ENCODE measurements around the gene FBXO17. TPM values are rescaled to one million over a fixed set of nuclear protein-coding genes. Genes with fewer than 3 reads are reported as not detected.
"Not testable (repeated sequence)": the region's sequence is repeated elsewhere in the genome, so short reads cannot be mapped to it uniquely, and the experiment has no call there.

Gene FBXO17
- total RNA-seq, 2 experiments from 2014 or later = not detected

- ChIA-PET CTCF (interaction anchor here (0.7 to 4.8 kb wide), 9 partner anchors 8 to 106 kb away, joined by 3 to 23 read pairs (median 3); partner anchors contain the start of genes MRPS12 and SARS2), POLR2A (no interaction called here)
- intact Hi-C loops (cut with micrococcal nuclease) = loop anchor here (5.0 to 10.0 kb wide), 3 partner anchors 55 to 550 kb away; partner anchors contain the start of genes FBXO27, PAK4 and RASGRP4
- Mint-ChIP-seq H3K36me3 (peaks cover 3% of the 10 kb centered on the region), H3K4me3 (no peak overlapping the region), H3K27me3 (peaks cover 30% of the 10 kb centered on the region), H3K27ac (no peak overlapping the region), H3K9me3 (peaks cover 8% of the 10 kb centered on the region), H3K4me1 (ENCODE audit: low read depth) (peaks cover 24% of the 10 kb centered on the region)
- peak; percentile 91 for DNase-seq
These were observed 2.1 kb upstream of the FBXO17 start for GRCh38 chr19:38977445-38978325.

GRCh38 chr19:38975861-38976271, 324 bp upstream of the FBXO17 start:
- H3K9me3 Mint-ChIP-seq = peaks cover 8% of the 10 kb centered on the region
- H3K36me3 Mint-ChIP-seq = peaks cover 3% of the 10 kb centered on the region
- H3K4me1 Mint-ChIP-seq (ENCODE audit: low read depth) = peaks cover 24% of the 10 kb centered on the region
- H3K27me3 Mint-ChIP-seq = peaks cover 29% of the 10 kb centered on the region
- ChIA-PET CTCF (interaction anchor here (1.4 to 4.8 kb wide), 3 partner anchors 14 to 460 kb away, joined by 3 to 23 read pairs (median 4); no protein-coding TSS in a partner anchor), POLR2A (no interaction called here)
- no peak overlapping the region for H3K27ac Mint-ChIP-seq
- intact Hi-C loops (cut with micrococcal nuclease) = loop anchor here (5.0 to 10.0 kb wide), 3 partner anchors 56 to 549 kb away; partner anchors contain the start of genes FBXO27, PAK4 and RASGRP4
- H3K4me3 Mint-ChIP-seq = no peak overlapping the region
- DNase-seq = no peak

DNA sequence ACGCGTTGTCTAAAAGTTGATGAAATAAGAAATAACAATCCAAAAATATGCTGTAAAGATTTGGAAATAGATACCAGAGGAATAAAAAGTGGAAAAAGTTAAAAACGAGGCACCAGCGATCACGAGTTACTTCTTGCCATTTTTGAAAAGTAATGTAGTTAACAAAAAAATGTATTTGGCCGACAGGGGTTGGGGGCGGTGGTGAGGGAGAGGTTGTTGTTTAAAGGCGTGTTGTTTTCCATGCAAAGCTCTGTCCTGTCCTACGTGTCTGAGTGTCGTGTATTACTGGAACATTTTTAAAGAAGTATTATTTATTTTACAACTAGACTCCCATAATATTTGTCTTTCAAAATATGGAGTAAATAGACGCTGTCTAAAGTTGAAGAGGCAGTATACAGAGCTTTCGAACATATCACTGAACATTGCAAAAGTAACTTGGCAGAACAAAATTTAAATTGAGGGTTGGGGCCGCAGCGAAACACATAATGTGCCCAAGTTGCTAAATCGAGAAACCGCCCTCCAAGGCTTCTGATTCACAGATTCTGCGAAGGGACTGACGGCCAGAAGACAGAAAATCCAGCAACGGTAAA, 823 bp downstream of the FBXO17 start:
- H3K4me3 Mint-ChIP-seq = no peak overlapping the region
- H3K36me3 Mint-ChIP-seq = no peaks in the 10 kb centered on the region
- H3K4me1 Mint-ChIP-seq (ENCODE audit: low read depth) = peaks cover 24% of the 10 kb centered on the region
- peaks cover under 1% of the 10 kb centered on the region for H3K9me3 Mint-ChIP-seq
- no peak for DNase-seq
- no peak overlapping the region for H3K27ac Mint-ChIP-seq
- H3K27me3 Mint-ChIP-seq = peaks cover 25% of the 10 kb centered on the region
- ChIA-PET POLR2A (no interaction called here), CTCF (interaction anchor here (4.8 kb wide), 1 partner anchor 13 kb away, joined by 23 read pairs; no protein-coding TSS in a partner anchor)
- intact Hi-C loops (cut with micrococcal nuclease) = loop anchor here (5.0 to 10.0 kb wide), 3 partner anchors 58 to 547 kb away; partner anchors contain the start of genes FBXO27, PAK4 and RASGRP4

DNA sequence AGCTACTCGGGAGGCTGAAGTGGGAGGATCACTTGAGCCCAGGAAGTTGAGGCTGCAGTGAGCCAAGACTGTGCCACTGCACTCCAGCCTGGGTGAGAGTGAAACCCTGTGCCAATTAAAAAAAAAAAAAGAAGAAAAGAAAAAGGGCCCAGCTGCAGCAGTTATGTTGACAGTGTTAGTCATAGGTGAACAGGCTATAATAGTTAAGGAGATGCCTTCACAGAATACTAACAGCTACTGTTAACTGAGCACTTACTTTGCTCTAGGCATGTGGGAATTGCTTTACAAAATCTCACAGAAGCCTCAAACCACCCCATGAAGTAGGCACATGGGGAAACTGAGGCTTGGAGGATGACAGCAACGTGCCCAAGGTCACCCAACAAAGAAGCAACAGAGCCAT, 3.9 kb downstream of the FBXO17 start:
- no peak overlapping the region for H3K4me3 Mint-ChIP-seq
- H3K27me3 Mint-ChIP-seq = peaks cover 18% of the 10 kb centered on the region
- intact Hi-C loops (cut with micrococcal nuclease) = loop anchor here (10.0 kb wide), 1 partner anchor 153 kb away; the partner anchor contains the start of gene PAK4
- DNase-seq = no peak
- H3K9me3 Mint-ChIP-seq = no peaks in the 10 kb centered on the region
- H3K36me3 Mint-ChIP-seq = no peaks in the 10 kb centered on the region
- POLR2A ChIA-PET = no interaction called here
- peaks cover 9% of the 10 kb centered on the region for H3K4me1 Mint-ChIP-seq (ENCODE audit: low read depth)
- CTCF ChIA-PET = interaction anchor here (1.7 kb wide), 1 partner anchor 10 kb away, joined by 13 read pairs; no protein-coding TSS in a partner anchor
- no peak overlapping the region for H3K27ac Mint-ChIP-seq

GRCh38 chr19:38970664-38971532, 4.6 kb downstream of the FBXO17 start:
- H3K9me3 Mint-ChIP-seq = no peaks in the 10 kb centered on the region
- no peak overlapping the region for H3K27ac Mint-ChIP-seq
- peaks cover 10% of the 10 kb centered on the region for H3K27me3 Mint-ChIP-seq
- DNase-seq = no peak
- peaks cover 5% of the 10 kb centered on the region for H3K4me1 Mint-ChIP-seq (ENCODE audit: low read depth)
- ChIA-PET CTCF (interaction anchor here (1.7 kb wide), 1 partner anchor 9 kb away, joined by 13 read pairs; no protein-coding TSS in a partner anchor), POLR2A (no interaction called here)
- no peak overlapping the region for H3K4me3 Mint-ChIP-seq
- intact Hi-C loops (cut with micrococcal nuclease) = loop anchor here (10.0 kb wide), 1 partner anchor 154 kb away; the partner anchor contains the start of gene PAK4
- H3K36me3 Mint-ChIP-seq = no peaks in the 10 kb centered on the region

DNA sequence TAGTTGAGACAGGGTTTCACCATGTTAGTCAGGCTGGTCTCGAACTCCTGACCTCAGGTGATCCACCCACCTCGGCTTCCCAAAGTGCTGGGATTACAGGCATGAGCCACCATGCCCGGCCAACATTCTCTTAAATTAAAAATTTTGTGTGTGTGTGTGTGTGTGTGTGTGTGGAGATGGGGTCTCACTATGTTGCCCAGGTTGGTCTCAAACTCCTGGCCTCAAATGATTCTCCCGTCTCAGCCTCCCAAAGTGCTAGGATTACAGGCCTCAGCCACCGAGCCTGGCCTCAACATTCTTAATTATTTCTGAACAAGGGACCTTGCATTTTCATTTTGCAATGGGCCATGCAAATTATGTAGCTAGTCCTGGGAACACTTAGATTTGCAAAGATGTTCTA, 9.4 kb downstream of the FBXO17 start:
- POLR2A ChIA-PET; intact Hi-C loops (cut with micrococcal nuclease); DNase-seq; H3K4me3 Mint-ChIP-seq; H3K9me3 Mint-ChIP-seq; H3K27ac Mint-ChIP-seq; H3K4me1 Mint-ChIP-seq (ENCODE audit: low read depth); H3K27me3 Mint-ChIP-seq; H3K36me3 Mint-ChIP-seq: not testable (repeated sequence)
- CTCF ChIA-PET = interaction anchor here (0.9 kb wide), 1 partner anchor 85 kb away, joined by 3 read pairs; no protein-coding TSS in a partner anchor

DNA sequence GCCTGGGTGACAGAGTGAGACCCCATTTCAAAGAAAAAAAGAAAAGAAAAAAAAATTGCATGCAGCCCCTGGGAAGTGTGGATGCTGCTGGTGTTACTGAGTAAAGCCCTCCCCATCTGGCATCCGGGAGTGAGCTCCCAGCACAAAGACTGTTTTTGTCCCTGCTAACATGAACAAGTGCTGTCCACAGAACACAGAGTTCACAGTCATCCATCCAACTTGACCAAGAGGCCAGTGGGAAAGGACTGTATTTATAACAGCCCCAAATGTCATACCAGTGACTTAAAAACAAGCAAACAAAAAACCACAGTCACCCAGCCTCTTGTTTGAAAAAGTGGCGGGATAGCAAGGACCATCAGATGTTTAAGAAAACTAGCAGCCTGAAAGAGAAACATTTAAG, 10.8 kb downstream of the FBXO17 start:
- H3K27me3 Mint-ChIP-seq = peaks cover 3% of the 10 kb centered on the region
- no peak overlapping the region for H3K4me3 Mint-ChIP-seq
- no peak for DNase-seq
- no peaks in the 10 kb centered on the region for H3K36me3 Mint-ChIP-seq
- no peaks in the 10 kb centered on the region for H3K4me1 Mint-ChIP-seq (ENCODE audit: low read depth)
- no peak overlapping the region for H3K27ac Mint-ChIP-seq
- intact Hi-C loops (cut with micrococcal nuclease) = loop anchor here (5.0 kb wide), 1 partner anchor 73 kb away; no protein-coding TSS in a partner anchor
- H3K9me3 Mint-ChIP-seq = no peaks in the 10 kb centered on the region
- CTCF ChIA-PET = interaction anchor here (0.9 kb wide), 1 partner anchor 87 kb away, joined by 4 read pairs; no protein-coding TSS in a partner anchor
- POLR2A ChIA-PET = no interaction called here

GRCh38 chr19:38959618-38960017, 15.9 kb downstream of the FBXO17 start:
- H3K4me3 Mint-ChIP-seq = no peak overlapping the region
- no peak for DNase-seq
- no peaks in the 10 kb centered on the region for H3K4me1 Mint-ChIP-seq (ENCODE audit: low read depth)
- no peaks in the 10 kb centered on the region for H3K27me3 Mint-ChIP-seq
- no peaks in the 10 kb centered on the region for H3K36me3 Mint-ChIP-seq
- intact Hi-C loops (cut with micrococcal nuclease) = loop anchor here (5.0 kb wide), 1 partner anchor 78 kb away; no protein-coding TSS in a partner anchor
- ChIA-PET CTCF (interaction anchor here (0.6 to 1.3 kb wide), 6 partner anchors 9 to 117 kb away, joined by 3 to 4 read pairs (median 3); partner anchors contain the start of genes MRPS12 and SARS2), POLR2A (no interaction called here)
- H3K9me3 Mint-ChIP-seq = no peaks in the 10 kb centered on the region
- no peak overlapping the region for H3K27ac Mint-ChIP-seq

- intact Hi-C loops (cut with micrococcal nuclease) = no loop called here
- no peak for DNase-seq
- ChIA-PET CTCF (interaction anchor here (1.0 kb wide), 1 partner anchor 94 kb away, joined by 3 read pairs; no protein-coding TSS in a partner anchor), POLR2A (no interaction called here)
- Mint-ChIP-seq H3K36me3 (no peaks in the 10 kb centered on the region), H3K4me3 (no peak overlapping the region), H3K4me1 (ENCODE audit: low read depth) (no peaks in the 10 kb centered on the region), H3K27me3 (peaks cover 6% of the 10 kb centered on the region), H3K27ac (no peak overlapping the region), H3K9me3 (no peaks in the 10 kb centered on the region)
These were observed 17.2 kb downstream of the FBXO17 start for GRCh38 chr19:38958301-38958700.

- Mint-ChIP-seq H3K4me1 (ENCODE audit: low read depth) (peaks cover 5% of the 10 kb centered on the region), H3K27ac (no peak overlapping the region), H3K4me3 (no peak overlapping the region), H3K36me3 (no peaks in the 10 kb centered on the region), H3K9me3 (no peaks in the 10 kb centered on the region), H3K27me3 (peaks cover 15% of the 10 kb centered on the region)
- ChIA-PET POLR2A (no interaction called here), CTCF (interaction anchor here (0.6 to 2.2 kb wide), 7 partner anchors 10 to 166 kb away, joined by 3 to 10 read pairs (median 4); partner anchors contain the start of genes MRPS12 and SARS2)
- intact Hi-C loops (cut with micrococcal nuclease) = no loop called here
- DNase-seq = no peak
These were observed 19.3 kb downstream of the FBXO17 start for GRCh38 chr19:38956264-38956663.

DNA sequence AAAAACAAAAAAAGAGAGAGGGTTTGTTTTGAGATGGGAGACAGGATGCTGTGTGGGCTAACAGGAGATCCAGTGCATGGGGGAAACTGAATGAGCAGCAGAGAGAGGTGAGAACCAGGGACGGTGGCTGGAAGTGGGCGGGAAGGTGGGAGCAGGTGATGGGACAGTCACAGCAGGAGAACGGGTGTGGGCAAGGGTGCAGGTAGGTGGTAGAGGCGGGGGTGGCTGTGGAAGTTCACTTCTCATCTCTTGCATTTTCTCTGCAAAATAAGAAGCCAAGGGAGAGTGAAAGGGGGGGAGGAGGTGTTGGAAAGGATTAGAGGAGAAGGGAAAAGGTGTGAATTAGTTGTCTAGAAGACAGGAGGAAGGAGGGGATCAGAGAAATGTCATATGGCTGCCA, 21.9 kb downstream of the FBXO17 start:
- ChIA-PET CTCF (interaction anchor here (1.8 to 2.7 kb wide), 2 partner anchors 53 to 551 kb away, joined by 7 to 8 read pairs; partner anchors contain the start of gene FAM98C), POLR2A (no interaction called here)
- intact Hi-C loops (cut with micrococcal nuclease) = no loop called here
- Mint-ChIP-seq H3K27me3 (peaks cover 17% of the 10 kb centered on the region), H3K4me1 (ENCODE audit: low read depth) (peaks cover 17% of the 10 kb centered on the region), H3K27ac (no peak overlapping the region), H3K36me3 (no peaks in the 10 kb centered on the region), H3K4me3 (no peak overlapping the region), H3K9me3 (no peaks in the 10 kb centered on the region)
- no peak for DNase-seq
